ENCODE data around the gene DLG3.

DLG3 gene

DNA sequence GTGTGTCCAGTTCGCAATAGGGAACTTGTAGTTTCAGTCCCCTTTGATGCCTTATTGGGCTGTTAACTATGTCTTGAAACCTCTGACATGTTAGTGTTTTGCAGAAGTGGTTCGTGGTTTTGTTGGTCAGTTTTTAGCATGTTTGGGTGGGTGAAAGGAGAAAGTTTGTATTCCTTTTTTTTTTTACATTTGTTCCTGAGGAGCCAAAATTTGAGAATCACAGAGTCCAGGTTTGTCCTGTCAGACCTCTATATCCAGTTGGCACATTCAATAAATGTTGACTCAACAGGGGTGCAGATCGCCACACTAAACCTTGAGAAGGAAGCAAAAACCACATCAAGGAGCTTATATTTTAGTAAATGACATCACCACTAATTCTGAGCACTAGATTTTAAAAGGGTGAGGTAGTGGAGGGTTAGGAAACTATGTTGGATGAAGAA, 26.2 kb downstream of the DLG3 start:
- Histone ChIP-seq H3K4me2 (ENCODE audit: low read length) (no peak overlapping the region), H3K36me3 (ENCODE audit: control insufficient read depth, insufficient read depth, low read length) (no peaks in the 10 kb centered on the region), H3K4me1 (no peaks in the 10 kb centered on the region), H3K9ac (no peak overlapping the region), H2AFZ (no peak overlapping the region), H3K27ac (no peak overlapping the region), H3K27me3 (ENCODE audit: control insufficient read depth, insufficient read depth, low read length) (no peaks in the 10 kb centered on the region), H3K4me3 (ENCODE audit: low read depth, low read length) (no peak overlapping the region), H3K9me3 (ENCODE audit: control insufficient read depth, low read length) (no peaks in the 10 kb centered on the region), H3K79me2 (no peaks in the 10 kb centered on the region)
- TF ChIP-seq, protein P1, sequence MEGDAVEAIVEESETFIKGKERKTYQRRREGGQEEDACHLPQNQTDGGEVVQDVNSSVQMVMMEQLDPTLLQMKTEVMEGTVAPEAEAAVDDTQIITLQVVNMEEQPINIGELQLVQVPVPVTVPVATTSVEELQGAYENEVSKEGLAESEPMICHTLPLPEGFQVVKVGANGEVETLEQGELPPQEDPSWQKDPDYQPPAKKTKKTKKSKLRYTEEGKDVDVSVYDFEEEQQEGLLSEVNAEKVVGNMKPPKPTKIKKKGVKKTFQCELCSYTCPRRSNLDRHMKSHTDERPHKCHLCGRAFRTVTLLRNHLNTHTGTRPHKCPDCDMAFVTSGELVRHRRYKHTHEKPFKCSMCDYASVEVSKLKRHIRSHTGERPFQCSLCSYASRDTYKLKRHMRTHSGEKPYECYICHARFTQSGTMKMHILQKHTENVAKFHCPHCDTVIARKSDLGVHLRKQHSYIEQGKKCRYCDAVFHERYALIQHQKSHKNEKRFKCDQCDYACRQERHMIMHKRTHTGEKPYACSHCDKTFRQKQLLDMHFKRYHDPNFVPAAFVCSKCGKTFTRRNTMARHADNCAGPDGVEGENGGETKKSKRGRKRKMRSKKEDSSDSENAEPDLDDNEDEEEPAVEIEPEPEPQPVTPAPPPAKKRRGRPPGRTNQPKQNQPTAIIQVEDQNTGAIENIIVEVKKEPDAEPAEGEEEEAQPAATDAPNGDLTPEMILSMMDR (IDR thresholded peaks at IDR 0.05): no peak

DNA sequence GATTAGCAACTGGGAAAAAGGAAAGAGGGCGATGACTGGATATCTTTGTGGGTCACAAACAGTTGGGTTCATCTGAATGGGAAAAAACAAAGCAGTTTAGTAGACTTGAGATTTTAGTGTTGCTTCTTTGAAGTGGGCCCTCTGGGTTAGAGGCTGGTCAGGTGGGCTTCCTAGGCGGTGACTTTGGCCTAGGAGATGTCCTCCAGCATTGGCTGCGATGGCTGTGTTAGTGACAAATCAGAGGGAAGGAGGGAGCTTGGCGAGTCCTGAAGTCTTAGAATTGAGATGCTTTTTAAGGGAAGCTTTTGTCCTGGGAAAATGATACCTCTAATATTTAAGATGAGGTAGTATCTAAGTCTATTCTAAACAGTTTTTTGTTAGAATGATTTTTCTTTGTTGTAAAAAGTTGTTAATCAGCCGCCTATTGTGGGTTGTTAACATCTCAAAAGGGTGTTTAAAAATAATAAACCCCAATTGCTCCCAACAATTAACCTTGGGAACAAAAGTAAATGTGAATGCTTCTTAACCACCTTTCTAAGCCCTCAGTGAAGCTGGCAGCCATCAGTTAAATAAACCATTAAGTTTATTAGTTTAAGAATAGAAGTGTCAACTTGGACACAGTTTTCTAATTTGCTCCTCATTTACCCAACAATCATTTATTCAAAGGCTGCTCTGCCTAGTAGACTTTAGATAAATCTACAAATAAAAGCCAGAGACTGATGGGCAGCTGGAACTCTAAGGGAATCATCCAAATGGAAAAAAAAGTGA, 31.7 kb downstream of the DLG3 start:
- Histone ChIP-seq H3K27me3 (ENCODE audit: control insufficient read depth, insufficient read depth, low read length) (no peaks in the 10 kb centered on the region), H3K4me1 (peaks cover 28% of the 10 kb centered on the region), H3K36me3 (ENCODE audit: control insufficient read depth, insufficient read depth, low read length) (no peaks in the 10 kb centered on the region), H3K9me3 (ENCODE audit: control insufficient read depth, low read length) (no peaks in the 10 kb centered on the region), H3K4me2 (ENCODE audit: low read length) (no peak overlapping the region), H3K79me2 (no peaks in the 10 kb centered on the region), H2AFZ (no peak overlapping the region), H3K27ac (peak overlapping the region; percentile 72), H3K9ac (no peak overlapping the region), H3K4me3 (ENCODE audit: low read depth, low read length) (no peak overlapping the region)
- TF ChIP-seq, protein P1 (IDR thresholded peaks at IDR 0.05): no peak

DNA sequence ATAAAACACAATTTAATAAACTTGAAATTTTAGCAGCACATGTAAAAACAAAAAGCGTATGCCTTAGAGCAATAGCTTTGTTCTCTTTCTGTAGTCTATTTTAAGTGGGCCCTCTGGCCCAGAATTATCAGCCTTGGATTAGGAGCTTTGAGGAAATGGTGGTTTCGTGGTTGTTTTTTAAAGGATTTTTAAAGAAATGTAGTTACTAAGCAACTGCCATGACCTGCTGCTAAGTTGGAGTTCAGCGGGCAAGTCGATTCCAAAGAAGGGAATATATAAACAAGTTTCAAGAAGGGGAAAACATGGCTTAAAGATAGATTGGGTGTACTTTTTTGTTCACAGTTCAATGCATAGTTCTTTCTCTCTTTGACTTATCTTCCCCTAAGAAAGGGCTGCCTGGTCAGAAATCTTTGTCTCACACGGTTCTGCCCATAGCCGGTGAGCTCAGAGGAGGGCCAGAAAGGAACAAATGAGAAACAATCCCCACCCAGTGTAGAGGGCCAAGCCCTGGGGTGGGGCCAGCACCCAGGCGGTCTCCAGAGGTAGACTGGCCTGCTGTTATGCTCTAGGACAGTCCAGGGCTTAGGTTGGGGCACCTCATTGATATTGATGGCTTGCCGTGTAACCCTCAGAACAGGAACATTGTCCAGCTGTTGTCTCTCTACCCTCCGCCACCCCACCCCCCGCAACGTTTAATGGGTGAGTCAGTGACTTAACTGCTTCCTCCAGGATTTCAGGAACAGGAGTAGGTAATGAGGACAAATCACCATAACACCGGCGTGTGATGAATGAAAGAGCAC, 32.5 kb downstream of the DLG3 start:
- Histone ChIP-seq H3K4me2 (ENCODE audit: low read length) (peak overlapping the region; percentile 51), H3K9ac (no peak overlapping the region)

DNA sequence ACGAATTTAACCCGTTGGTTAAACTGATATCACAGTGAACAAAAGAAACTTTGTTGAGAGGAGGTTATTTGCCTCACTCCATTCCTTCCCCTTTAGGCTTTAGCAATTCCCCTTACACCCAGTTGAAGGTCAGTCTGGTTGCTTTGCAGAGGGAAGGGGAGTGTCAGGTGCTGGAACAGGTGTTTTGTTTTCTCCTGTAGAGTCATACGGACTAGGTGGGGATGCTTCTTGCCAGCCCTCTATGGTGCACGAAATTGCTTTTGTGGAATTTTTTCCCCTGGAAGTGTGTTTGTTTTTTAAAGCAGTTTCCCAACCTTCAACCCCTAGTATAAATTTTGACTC, 33.1 kb downstream of the DLG3 start:
- Histone ChIP-seq H3K4me1 (peaks cover 29% of the 10 kb centered on the region), H3K27ac (peak overlapping the region; percentile 72), H3K27me3 (ENCODE audit: control insufficient read depth, insufficient read depth, low read length) (no peaks in the 10 kb centered on the region), H2AFZ (no peak overlapping the region), H3K4me3 (ENCODE audit: low read depth, low read length) (no peak overlapping the region), H3K36me3 (ENCODE audit: control insufficient read depth, insufficient read depth, low read length) (no peaks in the 10 kb centered on the region), H3K9me3 (ENCODE audit: control insufficient read depth, low read length) (no peaks in the 10 kb centered on the region), H3K9ac (no peak overlapping the region), H3K79me2 (no peaks in the 10 kb centered on the region), H3K4me2 (ENCODE audit: low read length) (peak overlapping the region; percentile 51)
- TF ChIP-seq, protein P1 (IDR thresholded peaks at IDR 0.05): no peak

More for the DNA sequence above, 32.5 kb downstream of the DLG3 start:
- Histone ChIP-seq H2AFZ (no peak overlapping the region), H3K4me3 (ENCODE audit: low read depth, low read length) (no peak overlapping the region), H3K27ac (peak overlapping the region; percentile 72), H3K27me3 (ENCODE audit: control insufficient read depth, insufficient read depth, low read length) (no peaks in the 10 kb centered on the region), H3K4me1 (peaks cover 29% of the 10 kb centered on the region), H3K9me3 (ENCODE audit: control insufficient read depth, low read length) (no peaks in the 10 kb centered on the region), H3K79me2 (no peaks in the 10 kb centered on the region), H3K36me3 (ENCODE audit: control insufficient read depth, insufficient read depth, low read length) (no peaks in the 10 kb centered on the region)
- TF ChIP-seq, protein P1 (IDR thresholded peaks at IDR 0.05): no peak

Measured in parathyroid adenoma (tissue), 2 donors.